ENCODE data around the gene MAP3K9. TPM values are rescaled to one million over a fixed set of nuclear protein-coding genes. Genes with fewer than 3 reads are reported as not detected.

Gene MAP3K9
- total and polyA plus RNA-seq, 10 of the 15 experiments (the other 5 are each of a cell fraction or from before 2014, with no cell fraction given), result 0.48 to 7.9 (median 2.9) TPM

GRCh38 chr14:70699646-70700045 lies 109.7 kb downstream of the MAP3K9 start (continued):
- TF ChIP-seq MTA2 (IDR thresholded peaks at IDR 0.05; ENCODE audit: low read depth), result no peak
- TF ChIP-seq ZNF207 (IDR thresholded peaks at IDR 0.05; ENCODE audit: borderline replicate concordance), result no peak
- no peak for TF ChIP-seq ZBTB40 (IDR thresholded peaks at IDR 0.05; ENCODE audit: borderline replicate concordance)

GRCh38 chr14:70698288-70698687 lies 111.0 kb downstream of the MAP3K9 start:
- DNase-seq (ENCODE audit: low read depth, low spot score) (no peak), FAIRE-seq (no peak), ATAC-seq (no peak)
- intact Hi-C loops (cut with micrococcal nuclease; ENCODE audit: unreplicated experiment), result no loop called here
- Histone ChIP-seq H3K4me2 (ENCODE audit: control insufficient read depth, insufficient read depth) (no peak overlapping the region), H2AFZ (ENCODE audit: control insufficient read depth, low read depth, low read length) (no peak overlapping the region), H3K4me3 (no peak overlapping the region), H3K27ac (ENCODE audit: control insufficient read depth, insufficient read depth) (no peak overlapping the region), H3K36me3 (ENCODE audit: control insufficient read depth in 2 of 2, insufficient read depth in 2 of 2, low read length in 1 of 2) (no peaks in the 10 kb centered on the region), H3K79me2 (ENCODE audit: control insufficient read depth, insufficient read depth, low read length) (no peaks in the 10 kb centered on the region), H3K9me3 (replicated peaks; ENCODE audit: control insufficient read depth, insufficient read depth, low read length) (no peaks in the 10 kb centered on the region), H4K20me1 (ENCODE audit: control insufficient read depth, insufficient read depth) (no peaks in the 10 kb centered on the region), H3K4me1 (ENCODE audit: control insufficient read depth, insufficient read depth, low read length) (no peaks in the 10 kb centered on the region), H3K9ac (ENCODE audit: control insufficient read depth, insufficient read depth, low read length) (no peak overlapping the region), H3K27me3 (replicated peaks in 1 of 2; ENCODE audit: control insufficient read depth in 2 of 2, insufficient read depth in 2 of 2, low read length in 1 of 2) (no peaks in the 10 kb centered on the region)
- CTCF ChIA-PET, result interaction anchor here (1.0 to 1.3 kb wide), 2 partner anchors 9 to 11 kb away, joined by 5 to 6 read pairs; no protein-coding TSS in a partner anchor
- in situ Hi-C loops (cut with MboI), result no loop called here
- TF ChIP-seq NR2C1 (IDR thresholded peaks at IDR 0.05) (no peak), POU2F2 (IDR thresholded peaks at IDR 0.05; ENCODE audit: borderline replicate concordance, low read depth, low read length) (no peak), SREBF2 (IDR thresholded peaks at IDR 0.05; ENCODE audit: low read length) (no peak), E2F4 (IDR thresholded peaks at IDR 0.05; ENCODE audit: low read depth, low read length) (no peak), CTCF (IDR thresholded peaks at IDR 0.05 in 2 of 3, conservative IDR thresholded peaks at IDR 0.05 in 1 of 3; ENCODE audit: control insufficient read depth in 2 of 3, extremely low read depth in 1 of 3, insufficient read depth in 1 of 3, low read depth in 3 of 3, low read length in 3 of 3) (no peak), JUND (IDR thresholded peaks at IDR 0.05; ENCODE audit: low read depth, low read length) (no peak), CEBPB (IDR thresholded peaks at IDR 0.05; ENCODE audit: borderline replicate concordance in 1 of 2, low read depth in 2 of 2, low read length in 2 of 2) (no peak), STAT1 (conservative IDR thresholded peaks at IDR 0.05) (no peak), SMC3 (IDR thresholded peaks at IDR 0.05; ENCODE audit: borderline replicate concordance, low read length) (no peak), EED (IDR thresholded peaks at IDR 0.05; ENCODE audit: low read depth) (no peak)
- SMC1A ChIA-PET (ENCODE audit: uncharacterized antibody, unreplicated experiment), result interaction anchor here (1.4 to 2.1 kb wide), 3 partner anchors 9 to 29 kb away, joined by 3 to 6 read pairs (median 4); no protein-coding TSS in a partner anchor
- WGBS (ENCODE audit: insufficient coverage, insufficient replicate concordance, low lambda C conversion rate, missing lambda C conversion rate), result 98% methylated on average over 3 of the region's 3 CpGs
- BruUV-seq (replicated peaks), result no TSS peak
- POLR2A ChIA-PET, result interaction anchor here (0.6 to 2.1 kb wide), 3 partner anchors 9 to 61 kb away, joined by 3 to 8 read pairs (median 3); no protein-coding TSS in a partner anchor
- RAD21 ChIA-PET (ENCODE audit: unreplicated experiment), result interaction anchor here (0.9 kb wide), 1 partner anchor 28 kb away, joined by 3 read pairs; no protein-coding TSS in a partner anchor
